Ovary (tissue), 9 donors: ENCODE data around the gene BHMT. TPM values are rescaled to one million over a fixed set of nuclear protein-coding genes. Genes with fewer than 3 reads are reported as not detected.

Experiments used
- DNase-seq, 5 donors: peaks; one replicate each; pipeline ENCODE4 v3.0.0-alpha.2; 2019 to 2020
- H3K27ac ChIP-seq, 2 donors: fragments of 200-600 bp; one replicate each; pipeline versions ENCODE4 v1.5.1 to v1.8.0; 2019 to 2022
- H3K27me3 ChIP-seq: fragments of 200-600 bp; one replicate; pipeline ENCODE4 v1.8.0; 2022
- H3K36me3 ChIP-seq: fragments of 200-600 bp; sonication (generic); one replicate; pipeline ENCODE4 v1.5.1; 2019
- H3K4me1 ChIP-seq: one replicate; pipeline ENCODE4 v1.8.1; 2013; ENCODE audit warnings: mild to moderate bottlenecking, moderate library complexity; ENCODE audit not compliant: insufficient read depth
- H3K4me3 ChIP-seq: fragments of 200-600 bp; sonication (generic); one replicate; pipeline ENCODE4 v1.5.1; 2017
- H3K9me3 ChIP-seq, 2 donors: fragments of 200-600 bp in 1 of 2; sonication (generic) in 1 of 2; one replicate each; pipeline versions ENCODE4 v1.5.1 to v1.8.1; 2013 to 2019; ENCODE audit warnings: mild to moderate bottlenecking in 1 of 2, moderate library complexity in 1 of 2
- EP300 ChIP-seq: sonication (generic); formaldehyde crosslinking; IDR thresholded peaks from one replicate; pipeline ENCODE4 v1.6.1; 2017; ENCODE audit warnings: antibody characterized with exemption
- POLR2A ChIP-seq: fragments of 450-650 bp; IDR thresholded peaks from one replicate; pipeline ENCODE4 v1.6.1; 2017; ENCODE audit warnings: antibody characterized with exemption, mild to moderate bottlenecking, moderate library complexity
- WGBS, 3 donors: extraction: QIAGEN DNeasy Blood & Tissue Kit in 1 of 3; methylation state at CpG; one replicate each; pipeline versions ENCODE4 v1.1.5 to v1.1.7; 2013 to 2017; 5-methylcytosine and 5-hydroxymethylcytosine counted together
- intact Hi-C, 4 donors: fragments of 100-400 bp; cut with DNase I; formaldehyde crosslinking; loops; one replicate each; pipeline versions ENCODE4 v1.11.0 to v1.15.1; 2022 to 2023
- polyA plus RNA-seq, 2 donors: library from polyadenylated mRNA; stranded (reverse); fragments of 200-250 nt in 1 of 2; fragments of 350-450 nt in 1 of 2; fragmentation: Illumina TruSeq in 1 of 2; extraction: RNeasy Lipid Tissue Mini Kit (QIAGEN cat#74804) in 1 of 2; gene quantifications; one replicate each; pipeline ENCODE4 v1.2.3, GENCODE V29; 2013 to 2014
- total RNA-seq, 7 donors: library from RNA; depleted of rRNA in 2 of 7; stranded (reverse); fragments of >200 nt in 2 of 7; fragmentation: NEBNext Ultra II Directional in 3 of 7; extraction: Animal tissue kit (Norgen Biotek cat#: 25700) in 3 of 7; gene quantifications; one replicate each; pipeline versions ENCODE4 v1.1.0 to v1.2.4, GENCODE V29; 2016 to 2023
- TF ChIP-seq, protein P1 (sequence below), 3 donors: fragments of 450-650 bp in 2 of 3; fragments of 200-600 bp in 1 of 3; IDR thresholded peaks; one replicate each; pipeline versions ENCODE4 v1.5.1 to v1.8.0; 2016 to 2022; ENCODE audit warnings: antibody characterized with exemption in 3 of 3, mild to moderate bottlenecking in 1 of 3
- donor health status: DM: no; HTN: no; CAD: no; lungs with moderate emphysema.
- donor health status: DM: no; HTN: no; CAD: no.
- donor health status: Bipolar disorder and iron deficiency.
- donor health status: DM: yes; HTN: yes; CAD: no.
- donor health status: DM: no; HTN: no; CAD: no.
- donor health status: DM: yes; HTN: yes; CAD: no.

Gene BHMT
- total and polyA plus RNA-seq, 9 donors = 0.07 to 0.92 (median 0.27) TPM; not detected in 2

DNA sequence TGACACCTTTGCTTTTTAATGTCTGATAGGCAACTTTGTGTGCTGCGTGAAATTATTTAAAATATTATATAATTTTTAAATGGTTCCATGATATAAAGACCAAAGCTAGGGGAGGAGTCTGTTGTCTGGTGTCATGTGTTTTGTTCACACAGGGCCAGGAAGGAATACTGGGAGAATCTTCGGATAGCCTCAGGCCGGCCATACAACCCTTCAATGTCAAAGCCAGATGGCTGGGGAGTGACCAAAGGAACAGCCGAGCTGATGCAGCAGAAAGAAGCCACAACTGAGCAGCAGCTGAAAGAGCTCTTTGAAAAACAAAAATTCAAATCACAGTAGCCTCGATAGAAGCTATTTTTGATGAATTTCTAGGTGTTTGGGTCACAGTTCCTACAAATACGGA, 19.2 kb downstream of the BHMT start:
- intact Hi-C loops = loop anchor here (5.0 to 10.0 kb wide), 3 partner anchors 103 to 334 kb away; no protein-coding TSS in a partner anchor
- Histone ChIP-seq H3K4me1 (no peaks in the 10 kb centered on the region), H3K27me3 (no peaks in the 10 kb centered on the region), H3K4me3 (no peak overlapping the region), H3K36me3 (no peaks in the 10 kb centered on the region), H3K9me3 (no peaks in the 10 kb centered on the region), H3K27ac (no peak overlapping the region)
- TF ChIP-seq, protein P1, sequence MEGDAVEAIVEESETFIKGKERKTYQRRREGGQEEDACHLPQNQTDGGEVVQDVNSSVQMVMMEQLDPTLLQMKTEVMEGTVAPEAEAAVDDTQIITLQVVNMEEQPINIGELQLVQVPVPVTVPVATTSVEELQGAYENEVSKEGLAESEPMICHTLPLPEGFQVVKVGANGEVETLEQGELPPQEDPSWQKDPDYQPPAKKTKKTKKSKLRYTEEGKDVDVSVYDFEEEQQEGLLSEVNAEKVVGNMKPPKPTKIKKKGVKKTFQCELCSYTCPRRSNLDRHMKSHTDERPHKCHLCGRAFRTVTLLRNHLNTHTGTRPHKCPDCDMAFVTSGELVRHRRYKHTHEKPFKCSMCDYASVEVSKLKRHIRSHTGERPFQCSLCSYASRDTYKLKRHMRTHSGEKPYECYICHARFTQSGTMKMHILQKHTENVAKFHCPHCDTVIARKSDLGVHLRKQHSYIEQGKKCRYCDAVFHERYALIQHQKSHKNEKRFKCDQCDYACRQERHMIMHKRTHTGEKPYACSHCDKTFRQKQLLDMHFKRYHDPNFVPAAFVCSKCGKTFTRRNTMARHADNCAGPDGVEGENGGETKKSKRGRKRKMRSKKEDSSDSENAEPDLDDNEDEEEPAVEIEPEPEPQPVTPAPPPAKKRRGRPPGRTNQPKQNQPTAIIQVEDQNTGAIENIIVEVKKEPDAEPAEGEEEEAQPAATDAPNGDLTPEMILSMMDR (IDR thresholded peaks at IDR 0.05) = no peak
- WGBS, 3 donors = 72 to 80% (median 78%) methylated on average over 6 of the region's 6 CpGs
- no peak for DNase-seq

DNA sequence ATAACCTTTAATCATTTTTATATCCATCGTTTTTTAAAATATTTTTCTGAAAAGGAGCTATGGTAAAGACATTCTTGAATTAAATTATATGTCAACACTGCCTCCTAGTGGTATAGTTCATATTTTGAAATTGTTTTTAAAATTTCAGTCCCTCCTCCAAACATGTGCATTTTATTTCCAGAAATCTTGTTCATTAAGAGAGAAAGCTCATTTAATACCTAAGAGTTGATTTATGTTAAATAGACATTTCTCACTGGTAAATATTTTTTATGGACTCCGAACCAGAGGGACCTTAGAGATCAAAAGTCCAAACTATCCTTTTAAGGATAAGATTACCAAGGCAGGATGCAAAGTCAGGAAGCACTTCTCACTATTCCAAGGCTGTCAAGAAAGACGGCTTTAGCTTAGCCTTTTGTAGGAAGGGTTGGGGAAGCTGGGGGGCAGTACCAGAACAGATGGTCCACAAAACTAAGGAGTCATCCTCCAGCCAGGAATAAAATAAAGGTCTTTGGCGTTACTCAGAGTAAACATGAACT, 21.6 kb downstream of the BHMT start:
- TF ChIP-seq POLR2A = no peak
- TF ChIP-seq, protein P1 (IDR thresholded peaks at IDR 0.05) = peak in 1 of 3 donors; percentile 15
- no peak for TF ChIP-seq EP300
- Histone ChIP-seq H3K4me1 (no peaks in the 10 kb centered on the region), H3K4me3 (peak overlapping the region; percentile 22), H3K27me3 (no peaks in the 10 kb centered on the region), H3K27ac (peak overlapping the region in 1 of 2 donors; percentile 56), H3K36me3 (no peaks in the 10 kb centered on the region), H3K9me3 (no peaks in the 10 kb centered on the region)
- DNase-seq = no peak
- intact Hi-C loops = loop anchor here (5.0 to 10.0 kb wide), 3 partner anchors 106 to 332 kb away; no protein-coding TSS in a partner anchor
- 0 to 2% (median 1%) methylated on average over 4 of the region's 4 CpGs for WGBS, 3 donors

DNA sequence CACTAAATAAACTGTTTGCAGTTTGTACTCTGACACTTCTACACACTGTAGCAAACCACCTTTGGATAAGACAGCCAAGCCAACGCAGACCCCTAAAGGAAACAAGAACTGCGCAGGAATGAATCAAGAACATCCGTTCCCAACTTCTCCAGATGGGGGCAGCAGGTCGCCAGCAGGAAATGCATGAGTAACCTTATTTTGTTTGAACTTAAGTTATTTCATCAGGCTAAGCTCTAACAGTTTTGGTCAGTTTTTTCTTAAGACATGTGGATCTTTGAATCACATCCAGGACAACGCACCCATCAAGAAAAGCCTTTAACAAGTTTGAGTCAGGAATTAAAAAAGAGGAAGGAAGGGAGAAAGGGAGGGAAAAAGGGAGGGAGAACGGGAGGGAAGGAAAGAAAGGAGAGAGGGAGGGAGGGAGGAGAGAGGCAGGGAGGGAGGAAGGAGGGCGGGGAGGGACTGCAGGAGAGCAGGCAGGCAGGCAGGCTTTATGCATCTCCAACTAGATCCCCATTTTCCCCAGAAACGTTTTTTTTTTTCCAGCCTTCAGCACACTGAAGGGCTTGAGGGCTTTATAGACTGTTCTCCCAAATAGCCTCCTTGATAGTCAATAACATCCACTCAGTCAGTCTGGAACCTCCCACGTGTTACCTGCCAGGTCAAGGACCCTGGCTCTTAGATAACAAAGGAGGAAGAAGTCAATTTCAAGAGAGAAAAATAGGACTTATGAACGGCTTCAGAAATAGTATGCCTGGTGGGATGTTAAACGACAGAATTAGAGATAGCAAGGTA, 22.2 kb downstream of the BHMT start:
- no peaks in the 10 kb centered on the region for H3K4me1 ChIP-seq
- H3K27ac ChIP-seq = peak overlapping the region in 1 of 2 donors; percentile 56
- DNase-seq = peak; percentile 62 to 80 (median 74)
- no peaks in the 10 kb centered on the region for H3K27me3 ChIP-seq
- WGBS, 3 donors = 1 to 3% (median 2%) methylated on average over 11 of the region's 11 CpGs
- intact Hi-C loops = loop anchor here (5.0 to 10.0 kb wide), 3 partner anchors 107 to 331 kb away; no protein-coding TSS in a partner anchor
- H3K9me3 ChIP-seq = no peaks in the 10 kb centered on the region
- H3K4me3 ChIP-seq = peak overlapping the region; percentile 22
- H3K36me3 ChIP-seq = no peaks in the 10 kb centered on the region
- TF ChIP-seq, protein P1 (IDR thresholded peaks at IDR 0.05) = peak; percentile 43 to 73 (median 70)
- no peak for TF ChIP-seq EP300

DNA sequence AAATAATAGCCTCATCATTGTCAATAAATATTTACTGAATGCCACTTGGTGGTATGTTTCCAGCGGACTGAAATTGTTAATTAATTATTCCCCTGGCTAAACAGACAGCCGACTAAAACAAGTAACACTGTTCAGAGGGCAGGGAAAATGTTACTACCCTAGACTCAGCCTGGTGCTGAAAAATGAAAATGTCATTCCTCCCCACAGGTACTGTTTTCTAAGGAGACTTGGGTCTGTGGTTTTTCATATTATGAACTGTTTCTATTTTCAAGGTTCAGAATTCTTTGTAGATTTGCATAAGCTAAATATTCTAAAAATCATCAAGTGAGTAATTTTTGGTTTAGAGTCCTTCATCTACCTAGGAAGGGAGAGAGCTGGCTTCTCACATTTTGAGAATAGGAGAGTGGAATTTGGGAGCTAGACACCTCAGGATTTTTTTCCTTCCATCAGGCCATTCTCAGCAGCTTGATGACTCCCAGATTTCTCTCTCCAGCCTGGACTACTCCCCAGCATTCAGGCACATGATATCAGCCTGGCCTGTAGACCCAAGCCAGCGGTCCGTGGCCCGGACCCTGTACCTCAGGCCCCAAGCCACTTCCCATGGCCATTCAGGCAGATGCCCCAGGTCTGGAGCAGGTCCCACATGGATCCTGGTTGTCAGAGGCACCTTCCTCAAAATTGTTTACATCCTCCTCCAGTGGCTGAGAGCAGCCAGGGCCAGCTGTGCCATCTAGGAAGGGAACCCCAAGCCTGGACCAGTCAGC, 24.4 kb downstream of the BHMT start:
- H3K4me3 ChIP-seq = no peak overlapping the region
- TF ChIP-seq, protein P1 (IDR thresholded peaks at IDR 0.05) = no peak
- TF ChIP-seq EP300 = no peak
- TF ChIP-seq POLR2A = no peak

More for the DNA sequence above, 24.4 kb downstream of the BHMT start:
- DNase-seq = no peak
- intact Hi-C loops = loop anchor here in 2 of 4 donors (10.0 kb wide), 1 partner anchor 329 kb away; no protein-coding TSS in a partner anchor
- Histone ChIP-seq H3K4me1 (no peaks in the 10 kb centered on the region), H3K36me3 (no peaks in the 10 kb centered on the region), H3K9me3 (no peaks in the 10 kb centered on the region), H3K27me3 (no peaks in the 10 kb centered on the region), H3K27ac (no peak overlapping the region)
- WGBS, 3 donors = 86 to 93% (median 93%) methylated on average over 5 of the region's 5 CpGs
